ENCODE data around the gene MAGEB17. TPM values are rescaled to one million over a fixed set of nuclear protein-coding genes. Genes with fewer than 3 reads are reported as not detected.

Gene MAGEB17, protein sequence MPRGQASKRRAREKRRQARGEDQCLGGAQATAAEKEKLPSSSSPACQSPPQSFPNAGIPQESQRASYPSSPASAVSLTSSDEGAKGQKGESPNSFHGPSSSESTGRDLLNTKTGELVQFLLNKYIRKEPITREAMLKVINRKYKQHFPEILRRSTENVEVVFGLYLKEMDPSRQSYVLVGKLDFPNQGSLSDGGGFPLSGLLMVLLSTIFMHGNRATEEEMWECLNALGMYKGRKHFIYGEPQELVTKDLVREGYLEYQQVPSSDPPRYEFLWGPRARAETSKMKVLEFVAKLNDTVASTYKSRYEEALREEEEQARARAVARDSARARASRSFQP
- not detected for total RNA-seq

- H3K9me3 ChIP-seq: no peaks in the 10 kb centered on the region
- H3K36me3 ChIP-seq: no peaks in the 10 kb centered on the region
- intact Hi-C loops (cut with DNase I): no loop called here
- no peaks in the 10 kb centered on the region for H3K27me3 ChIP-seq
- DNase-seq (ENCODE audit: extremely low spot score in 2 of 2): no peak
- H3K4me3 ChIP-seq: no peak within 1 kb of the TSS
- no peak within 1 kb of the TSS for H3K27ac ChIP-seq
- no peaks in the 10 kb centered on the region for H3K4me1 ChIP-seq
- TF ChIP-seq, protein P1, sequence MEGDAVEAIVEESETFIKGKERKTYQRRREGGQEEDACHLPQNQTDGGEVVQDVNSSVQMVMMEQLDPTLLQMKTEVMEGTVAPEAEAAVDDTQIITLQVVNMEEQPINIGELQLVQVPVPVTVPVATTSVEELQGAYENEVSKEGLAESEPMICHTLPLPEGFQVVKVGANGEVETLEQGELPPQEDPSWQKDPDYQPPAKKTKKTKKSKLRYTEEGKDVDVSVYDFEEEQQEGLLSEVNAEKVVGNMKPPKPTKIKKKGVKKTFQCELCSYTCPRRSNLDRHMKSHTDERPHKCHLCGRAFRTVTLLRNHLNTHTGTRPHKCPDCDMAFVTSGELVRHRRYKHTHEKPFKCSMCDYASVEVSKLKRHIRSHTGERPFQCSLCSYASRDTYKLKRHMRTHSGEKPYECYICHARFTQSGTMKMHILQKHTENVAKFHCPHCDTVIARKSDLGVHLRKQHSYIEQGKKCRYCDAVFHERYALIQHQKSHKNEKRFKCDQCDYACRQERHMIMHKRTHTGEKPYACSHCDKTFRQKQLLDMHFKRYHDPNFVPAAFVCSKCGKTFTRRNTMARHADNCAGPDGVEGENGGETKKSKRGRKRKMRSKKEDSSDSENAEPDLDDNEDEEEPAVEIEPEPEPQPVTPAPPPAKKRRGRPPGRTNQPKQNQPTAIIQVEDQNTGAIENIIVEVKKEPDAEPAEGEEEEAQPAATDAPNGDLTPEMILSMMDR (IDR thresholded peaks at IDR 0.05): no peak
- TF ChIP-seq POLR2AphosphoS5 (IDR thresholded peaks at IDR 0.05; ENCODE audit: insufficient read depth in 1 of 2, low read depth in 1 of 2) (no peak), POLR2A (IDR thresholded peaks at IDR 0.05) (no peak)
These were observed at the start of gene MAGEB17 for GRCh38 chrX:16167181-16167580. Gene MAGEB17, plus strand, starts transcription at chrX:16167481. Its CDS starts 2,902 bp downstream, at chrX:16170383.

- H3K27ac ChIP-seq: no peak overlapping the region
- H3K36me3 ChIP-seq: no peaks in the 10 kb centered on the region
- intact Hi-C loops (cut with DNase I): no loop called here
- no peak for DNase-seq (ENCODE audit: extremely low spot score in 2 of 2)
- no peak overlapping the region for H3K4me3 ChIP-seq
- no peaks in the 10 kb centered on the region for H3K27me3 ChIP-seq
- TF ChIP-seq, protein P1 (IDR thresholded peaks at IDR 0.05): no peak
- TF ChIP-seq POLR2AphosphoS5 (IDR thresholded peaks at IDR 0.05; ENCODE audit: insufficient read depth in 1 of 2, low read depth in 1 of 2) (no peak), POLR2A (IDR thresholded peaks at IDR 0.05) (no peak)
- no peaks in the 10 kb centered on the region for H3K4me1 ChIP-seq
- no peaks in the 10 kb centered on the region for H3K9me3 ChIP-seq
These were observed 47.7 kb upstream of the MAGEB17 start for GRCh38 chrX:16119353-16120220.

DNA sequence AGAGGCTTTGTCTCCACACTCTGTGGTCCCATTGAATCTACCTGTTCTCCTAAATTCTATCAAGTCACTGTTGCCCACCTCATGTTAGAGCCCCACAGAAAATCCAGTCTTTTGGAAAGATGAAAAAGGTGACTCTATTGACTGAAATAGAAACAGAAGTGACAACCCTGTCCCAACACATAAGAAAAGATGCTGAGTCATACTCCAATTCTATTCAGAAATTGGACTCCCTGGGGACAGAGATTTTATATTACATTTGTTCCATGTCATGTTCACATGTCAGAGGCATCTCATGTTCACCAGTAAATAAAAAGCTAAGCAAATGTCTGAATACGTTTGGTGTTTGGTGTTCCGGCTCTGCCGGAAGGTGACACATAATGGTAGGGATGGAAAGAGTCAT, 46.9 kb upstream of the MAGEB17 start:
- H3K9me3 ChIP-seq: no peaks in the 10 kb centered on the region
- TF ChIP-seq, protein P1 (IDR thresholded peaks at IDR 0.05): no peak
- TF ChIP-seq POLR2AphosphoS5 (IDR thresholded peaks at IDR 0.05; ENCODE audit: insufficient read depth in 1 of 2, low read depth in 1 of 2): no peak
- no peak for TF ChIP-seq POLR2A (IDR thresholded peaks at IDR 0.05)
- H3K27ac ChIP-seq: no peak overlapping the region
- no peak for DNase-seq (ENCODE audit: extremely low spot score in 2 of 2)
- intact Hi-C loops (cut with DNase I): no loop called here
- H3K4me3 ChIP-seq: no peak overlapping the region
- no peaks in the 10 kb centered on the region for H3K27me3 ChIP-seq
- H3K4me1 ChIP-seq: no peaks in the 10 kb centered on the region
- no peaks in the 10 kb centered on the region for H3K36me3 ChIP-seq

DNA sequence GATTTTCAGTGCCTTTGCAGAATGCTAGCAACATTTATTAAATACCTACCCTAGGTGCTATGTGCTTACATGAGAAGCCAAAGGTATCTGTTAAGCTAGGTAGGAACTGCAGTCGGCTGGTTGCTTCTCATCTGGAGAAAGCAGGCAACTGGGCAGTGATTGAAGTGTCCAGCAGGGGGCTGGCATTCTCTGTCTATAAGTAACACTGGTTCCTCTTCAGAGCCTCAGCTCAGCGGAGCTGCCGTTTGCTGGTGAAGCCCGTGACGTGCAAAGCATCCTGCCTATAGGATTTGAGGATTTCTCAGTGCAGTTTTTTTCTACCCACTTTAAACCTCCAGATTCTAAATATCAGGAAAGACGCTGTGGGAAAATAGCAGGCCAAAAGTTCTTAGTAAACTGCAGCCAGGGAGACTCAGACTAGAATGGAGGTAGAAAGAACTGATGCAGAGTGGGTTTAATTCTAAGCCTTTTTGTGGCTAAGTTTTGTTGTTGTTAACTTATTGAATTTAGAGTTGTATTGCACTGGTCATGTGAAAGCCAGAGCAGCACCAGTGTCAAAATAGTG, 44.0 kb upstream of the MAGEB17 start, which contains the start of gene GRPR:
Gene GRPR, plus strand, starts transcription at position 344 of the 565 bp plus-strand sequence. CDS start 389 bp downstream, outside the sequence.
- Histone ChIP-seq H3K9me3 (no peaks in the 10 kb centered on the region), H3K4me1 (no peaks in the 10 kb centered on the region), H3K27ac (no peak within 1 kb of the TSS), H3K36me3 (no peaks in the 10 kb centered on the region), H3K27me3 (no peaks in the 10 kb centered on the region), H3K4me3 (no peak within 1 kb of the TSS)
- intact Hi-C loops (cut with DNase I): no loop called here
- no peak for TF ChIP-seq POLR2AphosphoS5 (IDR thresholded peaks at IDR 0.05; ENCODE audit: insufficient read depth in 1 of 2, low read depth in 1 of 2)
- no peak for TF ChIP-seq POLR2A (IDR thresholded peaks at IDR 0.05)
- TF ChIP-seq, protein P1 (IDR thresholded peaks at IDR 0.05): peak in 2 of 3 experiments; percentile 40 to 47
- DNase-seq (ENCODE audit: extremely low spot score in 2 of 2): no peak

Measured in vagina (tissue), 2 donors.